WTC11 (cell line): ENCODE data around the gene LENG1. TPM values are rescaled to one million over a fixed set of nuclear protein-coding genes. Genes with fewer than 3 reads are reported as not detected.

ENCODE experiments used
- ATAC-seq: fragments of 200-7000 bp; cut with Tn5 transposase; 2 replicates; pipeline ENCODE4 v1.10.0; 2021; ENCODE audit warnings: mild to moderate bottlenecking, moderate library complexity
- CTCF ChIA-PET: fragments of 300-600 bp; sonication (Branson Sonifier 250); formaldehyde crosslinking; loops from one replicate; lab custom pipeline; 2021; ENCODE audit warnings: antibody characterized with exemption; lab: Charles Lee
- POLR2A ChIA-PET: fragments of 350-600 bp; sonication (Branson Sonifier 250); formaldehyde crosslinking; loops from one replicate; lab custom pipeline; 2021; ENCODE audit warnings: antibody characterized with exemption; lab: Charles Lee
- DNase-seq: peaks from one replicate; pipeline ENCODE4 v3.0.0; 2021; ENCODE audit warnings: low spot score
- H3K27ac Mint-ChIP-seq: 2 replicates; pipeline ENCODE4 v1.8.0; 2021; ENCODE audit warnings: mixed read lengths
- H3K27me3 Mint-ChIP-seq: 2 replicates; pipeline ENCODE4 v1.8.0; 2021; ENCODE audit warnings: low read depth, mild to moderate bottlenecking, moderate library complexity, mixed read lengths
- H3K36me3 Mint-ChIP-seq: 2 replicates; pipeline ENCODE4 v1.8.0; 2021; ENCODE audit warnings: mixed read lengths
- H3K4me1 Mint-ChIP-seq: 2 replicates; pipeline ENCODE4 v1.8.0; 2022; ENCODE audit warnings: mixed read lengths
- H3K4me3 Mint-ChIP-seq: 2 replicates; pipeline ENCODE4 v1.8.0; 2021; ENCODE audit warnings: mild to moderate bottlenecking, moderate library complexity, mixed read lengths
- H3K9me3 Mint-ChIP-seq: 2 replicates; pipeline ENCODE4 v1.8.0; 2021; ENCODE audit warnings: mixed read lengths
- ATF1 ChIP-seq: sonication (generic); formaldehyde crosslinking; IDR thresholded peaks from 2 replicates; pipeline ENCODE4 v1.8.1; 2023; ENCODE audit warnings: mild to moderate bottlenecking, moderate library complexity, missing genetic modification reagents
- CREB1 ChIP-seq: sonication (generic); formaldehyde crosslinking; IDR thresholded peaks from 2 replicates; pipeline ENCODE4 v1.8.0; 2023; ENCODE audit warnings: mild to moderate bottlenecking, missing genetic modification reagents
- HMGA2 ChIP-seq: fragments of 250-450 bp; sonication (Bioruptor Pico); IDR thresholded peaks from 2 replicates; pipeline ENCODE4 v1.4.0; 2021; ENCODE audit warnings: mild to moderate bottlenecking, moderate library complexity
- IRF2 ChIP-seq: sonication (generic); formaldehyde crosslinking; IDR thresholded peaks from 2 replicates; pipeline ENCODE4 v1.8.0; 2022; ENCODE audit warnings: low read depth, missing genetic modification reagents, borderline replicate concordance
- MXD4 ChIP-seq: fragments of 250-450 bp; sonication (Bioruptor Pico); IDR thresholded peaks from 2 replicates; pipeline ENCODE4 v1.8.0; 2021; ENCODE audit warnings: mild to moderate bottlenecking, moderate library complexity, borderline replicate concordance
- NFATC4 ChIP-seq: fragments of 250-450 bp; sonication (Bioruptor Pico); IDR thresholded peaks from 2 replicates; pipeline ENCODE4 v1.9.0; 2021; ENCODE audit warnings: mild to moderate bottlenecking
- PRRX2 ChIP-seq: fragments of 250-450 bp; sonication (Bioruptor Pico); IDR thresholded peaks from 2 replicates; pipeline ENCODE4 v1.8.0; 2021; ENCODE audit warnings: mild to moderate bottlenecking
- TCF7 ChIP-seq: sonication (generic); formaldehyde crosslinking; IDR thresholded peaks from 2 replicates; pipeline ENCODE4 v1.8.0; 2022; ENCODE audit warnings: mild to moderate bottlenecking, low read depth, missing genetic modification reagents, moderate library complexity
- ZBTB21 ChIP-seq: sonication (generic); formaldehyde crosslinking; IDR thresholded peaks from 2 replicates; pipeline ENCODE4 v1.8.1; 2023; ENCODE audit warnings: mild to moderate bottlenecking, missing genetic modification reagents, borderline replicate concordance
- ZNF121 ChIP-seq: sonication (generic); formaldehyde crosslinking; IDR thresholded peaks from 2 replicates; pipeline ENCODE4 v1.8.0; 2023; ENCODE audit warnings: missing genetic modification reagents
- ZNF138 ChIP-seq: sonication (generic); formaldehyde crosslinking; conservative IDR thresholded peaks from 2 replicates; pipeline ENCODE4 v1.8.1; 2022; ENCODE audit warnings: mild to moderate bottlenecking, moderate library complexity, missing genetic modification reagents
- ZNF219 ChIP-seq: sonication (generic); formaldehyde crosslinking; IDR thresholded peaks from 2 replicates; pipeline ENCODE4 v1.8.0; 2023; ENCODE audit warnings: missing genetic modification reagents, mild to moderate bottlenecking, borderline replicate concordance
- ZNF232 ChIP-seq: sonication (generic); formaldehyde crosslinking; IDR thresholded peaks from 2 replicates; pipeline ENCODE4 v1.8.0; 2022; ENCODE audit warnings: mild to moderate bottlenecking, missing genetic modification reagents
- ZNF396 ChIP-seq: fragments of 250-450 bp; sonication (Bioruptor Pico); IDR thresholded peaks from 2 replicates; pipeline ENCODE4 v1.8.0; 2021; ENCODE audit warnings: mild to moderate bottlenecking, moderate library complexity, borderline replicate concordance
- ZNF416 ChIP-seq: fragments of 250-450 bp; sonication (Bioruptor Pico); IDR thresholded peaks from 2 replicates; pipeline ENCODE4 v1.9.0; 2021; ENCODE audit warnings: mild to moderate bottlenecking, inconsistent platforms
- total RNA-seq: library from RNA; stranded (reverse); gene quantifications from 3 replicates; pipeline ENCODE4 v1.2.3, GENCODE V29; 2021
- TF ChIP-seq, protein P1 (sequence below): sonication (generic); formaldehyde crosslinking; IDR thresholded peaks from 2 replicates; pipeline ENCODE4 v1.8.1; 2022; ENCODE audit warnings: low read depth, missing genetic modification reagents, borderline replicate concordance
- TF ChIP-seq, protein P2 (sequence below): sonication (generic); formaldehyde crosslinking; IDR thresholded peaks from 2 replicates; pipeline ENCODE4 v1.8.1; 2023; ENCODE audit warnings: mild to moderate bottlenecking, missing genetic modification reagents
- TF ChIP-seq, protein P3 (sequence below): sonication (generic); formaldehyde crosslinking; IDR thresholded peaks from 2 replicates; pipeline ENCODE4 v1.8.1; 2022; ENCODE audit warnings: mild to moderate bottlenecking, moderate library complexity, missing genetic modification reagents
- TF ChIP-seq, protein P4 (sequence below): sonication (generic); formaldehyde crosslinking; IDR thresholded peaks from 2 replicates; pipeline ENCODE4 v1.8.1; 2022; ENCODE audit warnings: mild to moderate bottlenecking, missing genetic modification reagents, moderate library complexity, borderline replicate concordance
- TF ChIP-seq, protein P5 (sequence below): fragments of 250-450 bp; sonication (Bioruptor Pico); conservative IDR thresholded peaks from 2 replicates; pipeline ENCODE4 v1.9.0; 2021; ENCODE audit warnings: mild to moderate bottlenecking
- TF ChIP-seq, protein P6 (sequence below): fragments of 250-450 bp; sonication (Bioruptor Pico); IDR thresholded peaks from 2 replicates; pipeline ENCODE4 v1.9.0; 2021; ENCODE audit warnings: mild to moderate bottlenecking
- TF ChIP-seq, protein P7 (sequence below): sonication (generic); formaldehyde crosslinking; IDR thresholded peaks from 2 replicates; pipeline ENCODE4 v1.8.1; 2023; ENCODE audit warnings: mild to moderate bottlenecking, missing genetic modification reagents, borderline replicate concordance

LENG1 gene
- total RNA-seq, 1 experiment from 2014 or later = 4.9 TPM

DNA sequence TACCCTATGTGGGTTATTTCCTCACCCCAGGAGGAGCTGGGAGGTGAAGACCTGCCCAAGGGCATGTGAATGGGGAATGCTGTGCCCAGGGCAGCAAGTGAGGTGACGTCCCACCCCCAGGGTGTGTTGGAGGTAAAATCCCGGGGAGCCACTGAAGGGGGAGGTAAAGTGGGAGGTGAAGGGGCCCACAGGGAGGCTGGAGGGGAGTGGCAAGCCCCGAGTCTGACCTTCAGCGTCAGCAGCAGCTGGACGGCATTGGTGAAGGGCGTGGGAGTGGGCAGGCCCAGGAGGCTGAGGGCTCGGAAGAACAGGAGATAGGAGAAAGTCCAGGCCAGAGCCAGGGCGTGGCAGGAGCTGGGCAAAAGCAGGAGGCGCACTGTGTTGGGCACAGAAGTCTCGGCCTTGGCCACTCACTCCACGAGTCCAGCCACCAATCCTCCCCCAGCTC, 27.4 kb upstream of the LENG1 start:
- peaks cover 23% of the 10 kb centered on the region for H3K4me1 Mint-ChIP-seq
- POLR2A ChIA-PET = no interaction called here
- H3K27me3 Mint-ChIP-seq = peaks cover 3% of the 10 kb centered on the region; the same call in 1 of the 2 replicates
- DNase-seq = no peak
- CTCF ChIA-PET = interaction anchor here (1.1 kb wide), 1 partner anchor 28 kb away, joined by 3 read pairs; the partner anchor contains the start of gene LENG1
- H3K4me3 Mint-ChIP-seq = peak overlapping the region; percentile 85
- peaks cover 35% of the 10 kb centered on the region for H3K36me3 Mint-ChIP-seq
- no peak for TF ChIP-seq ZNF121 (CRISPR knock-in tag)
- TF ChIP-seq ZNF232 (CRISPR knock-in tag) = no peak
- TF ChIP-seq TCF7 (CRISPR knock-in tag) = no peak
- TF ChIP-seq, protein P1, sequence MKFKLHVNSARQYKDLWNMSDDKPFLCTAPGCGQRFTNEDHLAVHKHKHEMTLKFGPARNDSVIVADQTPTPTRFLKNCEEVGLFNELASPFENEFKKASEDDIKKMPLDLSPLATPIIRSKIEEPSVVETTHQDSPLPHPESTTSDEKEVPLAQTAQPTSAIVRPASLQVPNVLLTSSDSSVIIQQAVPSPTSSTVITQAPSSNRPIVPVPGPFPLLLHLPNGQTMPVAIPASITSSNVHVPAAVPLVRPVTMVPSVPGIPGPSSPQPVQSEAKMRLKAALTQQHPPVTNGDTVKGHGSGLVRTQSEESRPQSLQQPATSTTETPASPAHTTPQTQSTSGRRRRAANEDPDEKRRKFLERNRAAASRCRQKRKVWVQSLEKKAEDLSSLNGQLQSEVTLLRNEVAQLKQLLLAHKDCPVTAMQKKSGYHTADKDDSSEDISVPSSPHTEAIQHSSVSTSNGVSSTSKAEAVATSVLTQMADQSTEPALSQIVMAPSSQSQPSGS (CRISPR knock-in tag) = no peak
- TF ChIP-seq, protein P2, sequence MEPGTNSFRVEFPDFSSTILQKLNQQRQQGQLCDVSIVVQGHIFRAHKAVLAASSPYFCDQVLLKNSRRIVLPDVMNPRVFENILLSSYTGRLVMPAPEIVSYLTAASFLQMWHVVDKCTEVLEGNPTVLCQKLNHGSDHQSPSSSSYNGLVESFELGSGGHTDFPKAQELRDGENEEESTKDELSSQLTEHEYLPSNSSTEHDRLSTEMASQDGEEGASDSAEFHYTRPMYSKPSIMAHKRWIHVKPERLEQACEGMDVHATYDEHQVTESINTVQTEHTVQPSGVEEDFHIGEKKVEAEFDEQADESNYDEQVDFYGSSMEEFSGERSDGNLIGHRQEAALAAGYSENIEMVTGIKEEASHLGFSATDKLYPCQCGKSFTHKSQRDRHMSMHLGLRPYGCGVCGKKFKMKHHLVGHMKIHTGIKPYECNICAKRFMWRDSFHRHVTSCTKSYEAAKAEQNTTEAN = no peak
- no peak for TF ChIP-seq ATF1 (CRISPR knock-in tag)
- TF ChIP-seq HMGA2 (CRISPR knock-in tag) = no peak
- TF ChIP-seq CREB1 (CRISPR knock-in tag) = no peak
- TF ChIP-seq, protein P3, sequence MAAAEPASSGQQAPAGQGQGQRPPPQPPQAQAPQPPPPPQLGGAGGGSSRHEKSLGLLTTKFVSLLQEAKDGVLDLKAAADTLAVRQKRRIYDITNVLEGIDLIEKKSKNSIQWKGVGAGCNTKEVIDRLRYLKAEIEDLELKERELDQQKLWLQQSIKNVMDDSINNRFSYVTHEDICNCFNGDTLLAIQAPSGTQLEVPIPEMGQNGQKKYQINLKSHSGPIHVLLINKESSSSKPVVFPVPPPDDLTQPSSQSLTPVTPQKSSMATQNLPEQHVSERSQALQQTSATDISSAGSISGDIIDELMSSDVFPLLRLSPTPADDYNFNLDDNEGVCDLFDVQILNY (CRISPR knock-in tag) = no peak
- TF ChIP-seq MXD4 = no peak
- TF ChIP-seq IRF2 (CRISPR knock-in tag) = no peak
- TF ChIP-seq, protein P4, sequence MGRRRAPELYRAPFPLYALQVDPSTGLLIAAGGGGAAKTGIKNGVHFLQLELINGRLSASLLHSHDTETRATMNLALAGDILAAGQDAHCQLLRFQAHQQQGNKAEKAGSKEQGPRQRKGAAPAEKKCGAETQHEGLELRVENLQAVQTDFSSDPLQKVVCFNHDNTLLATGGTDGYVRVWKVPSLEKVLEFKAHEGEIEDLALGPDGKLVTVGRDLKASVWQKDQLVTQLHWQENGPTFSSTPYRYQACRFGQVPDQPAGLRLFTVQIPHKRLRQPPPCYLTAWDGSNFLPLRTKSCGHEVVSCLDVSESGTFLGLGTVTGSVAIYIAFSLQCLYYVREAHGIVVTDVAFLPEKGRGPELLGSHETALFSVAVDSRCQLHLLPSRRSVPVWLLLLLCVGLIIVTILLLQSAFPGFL = no peak
- TF ChIP-seq, all 79 proteins: peak for 0
- Mint-ChIP-seq H3K27ac (peak overlapping the region; percentile 63; the same call in 1 of the 2 replicates), H3K9me3 (no peaks in the 10 kb centered on the region)
- ATAC-seq = no peak

DNA sequence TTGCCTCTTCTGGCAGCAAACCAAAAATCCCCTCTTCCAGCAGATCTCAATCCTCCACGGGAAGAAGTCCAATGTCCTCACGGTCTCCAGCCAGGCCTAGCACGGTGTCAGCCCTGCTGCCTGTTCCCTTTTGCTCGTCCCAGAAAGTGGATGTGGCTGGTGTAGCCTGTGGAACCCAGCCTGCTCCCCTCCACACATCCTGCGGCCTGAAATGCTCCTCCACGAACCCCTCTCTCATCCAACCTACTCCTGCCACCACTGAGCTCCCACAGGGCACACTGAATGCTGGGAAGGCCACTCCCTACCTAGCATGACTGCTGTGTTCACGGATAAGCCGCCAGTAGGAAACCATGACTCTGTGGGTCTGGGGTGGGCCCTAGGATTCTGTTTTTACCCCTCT, 26.8 kb upstream of the LENG1 start:
- ChIA-PET CTCF (interaction anchor here (1.1 kb wide), 1 partner anchor 27 kb away, joined by 3 read pairs; the partner anchor contains the start of gene LENG1), POLR2A (no interaction called here)
- Mint-ChIP-seq H3K4me1 (peaks cover 18% of the 10 kb centered on the region), H3K27me3 (peaks cover 3% of the 10 kb centered on the region; the same call in 1 of the 2 replicates), H3K4me3 (no peak overlapping the region), H3K36me3 (peaks cover 32% of the 10 kb centered on the region), H3K27ac (peak overlapping the region; percentile 23; the same call in 1 of the 2 replicates), H3K9me3 (no peaks in the 10 kb centered on the region)
- DNase-seq = no peak
- no peak for ATAC-seq
- TF ChIP-seq ZNF416 (CRISPR knock-in tag) (no peak), ZNF138 (CRISPR knock-in tag) (no peak), MXD4 (no peak), HMGA2 (CRISPR knock-in tag) (no peak), ZNF396 (CRISPR knock-in tag) (no peak), ZNF219 (CRISPR knock-in tag) (no peak), PRRX2 (CRISPR knock-in tag) (no peak), NFATC4 (CRISPR knock-in tag) (no peak), ZBTB21 (CRISPR knock-in tag) (no peak), CREB1 (CRISPR knock-in tag) (no peak)
- TF ChIP-seq, protein P1 (CRISPR knock-in tag) = no peak
- TF ChIP-seq, protein P5, sequence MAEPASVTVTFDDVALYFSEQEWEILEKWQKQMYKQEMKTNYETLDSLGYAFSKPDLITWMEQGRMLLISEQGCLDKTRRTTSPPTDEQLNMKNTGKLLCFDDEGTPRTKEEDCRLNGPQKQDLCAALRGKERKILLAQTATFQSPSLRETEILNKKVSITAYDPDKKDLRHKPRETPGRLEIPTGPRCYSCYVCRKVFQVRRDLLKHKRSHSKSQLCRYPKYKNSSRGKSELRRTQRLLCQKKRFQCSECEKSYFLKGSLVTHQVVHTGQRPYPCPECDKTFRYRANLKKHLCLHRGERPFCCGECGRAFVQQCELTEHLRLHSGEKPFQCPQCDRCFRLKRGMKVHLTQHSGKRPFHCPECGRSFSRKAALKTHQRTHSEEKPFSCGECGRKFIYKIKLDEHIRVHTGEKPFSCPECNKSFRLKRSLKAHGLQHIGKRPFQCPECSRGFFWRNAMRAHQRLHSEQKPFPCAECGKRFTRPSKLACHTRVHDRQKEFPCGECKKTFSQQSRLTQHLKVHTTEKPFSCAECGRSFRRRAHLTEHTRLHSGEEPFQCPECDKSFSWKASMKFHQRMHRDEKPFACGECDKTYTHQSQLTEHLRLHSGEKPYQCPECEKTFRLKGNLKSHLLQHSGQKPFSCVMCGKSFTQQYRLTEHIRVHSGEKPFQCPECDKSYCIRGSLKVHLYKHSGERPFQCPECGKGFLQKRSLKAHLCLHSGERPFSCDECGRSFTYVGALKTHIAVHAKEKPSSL (CRISPR knock-in tag) = no peak
- TF ChIP-seq, protein P6, sequence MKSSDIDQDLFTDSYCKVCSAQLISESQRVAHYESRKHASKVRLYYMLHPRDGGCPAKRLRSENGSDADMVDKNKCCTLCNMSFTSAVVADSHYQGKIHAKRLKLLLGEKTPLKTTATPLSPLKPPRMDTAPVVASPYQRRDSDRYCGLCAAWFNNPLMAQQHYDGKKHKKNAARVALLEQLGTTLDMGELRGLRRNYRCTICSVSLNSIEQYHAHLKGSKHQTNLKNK (CRISPR knock-in tag) = no peak
- TF ChIP-seq, protein P7, sequence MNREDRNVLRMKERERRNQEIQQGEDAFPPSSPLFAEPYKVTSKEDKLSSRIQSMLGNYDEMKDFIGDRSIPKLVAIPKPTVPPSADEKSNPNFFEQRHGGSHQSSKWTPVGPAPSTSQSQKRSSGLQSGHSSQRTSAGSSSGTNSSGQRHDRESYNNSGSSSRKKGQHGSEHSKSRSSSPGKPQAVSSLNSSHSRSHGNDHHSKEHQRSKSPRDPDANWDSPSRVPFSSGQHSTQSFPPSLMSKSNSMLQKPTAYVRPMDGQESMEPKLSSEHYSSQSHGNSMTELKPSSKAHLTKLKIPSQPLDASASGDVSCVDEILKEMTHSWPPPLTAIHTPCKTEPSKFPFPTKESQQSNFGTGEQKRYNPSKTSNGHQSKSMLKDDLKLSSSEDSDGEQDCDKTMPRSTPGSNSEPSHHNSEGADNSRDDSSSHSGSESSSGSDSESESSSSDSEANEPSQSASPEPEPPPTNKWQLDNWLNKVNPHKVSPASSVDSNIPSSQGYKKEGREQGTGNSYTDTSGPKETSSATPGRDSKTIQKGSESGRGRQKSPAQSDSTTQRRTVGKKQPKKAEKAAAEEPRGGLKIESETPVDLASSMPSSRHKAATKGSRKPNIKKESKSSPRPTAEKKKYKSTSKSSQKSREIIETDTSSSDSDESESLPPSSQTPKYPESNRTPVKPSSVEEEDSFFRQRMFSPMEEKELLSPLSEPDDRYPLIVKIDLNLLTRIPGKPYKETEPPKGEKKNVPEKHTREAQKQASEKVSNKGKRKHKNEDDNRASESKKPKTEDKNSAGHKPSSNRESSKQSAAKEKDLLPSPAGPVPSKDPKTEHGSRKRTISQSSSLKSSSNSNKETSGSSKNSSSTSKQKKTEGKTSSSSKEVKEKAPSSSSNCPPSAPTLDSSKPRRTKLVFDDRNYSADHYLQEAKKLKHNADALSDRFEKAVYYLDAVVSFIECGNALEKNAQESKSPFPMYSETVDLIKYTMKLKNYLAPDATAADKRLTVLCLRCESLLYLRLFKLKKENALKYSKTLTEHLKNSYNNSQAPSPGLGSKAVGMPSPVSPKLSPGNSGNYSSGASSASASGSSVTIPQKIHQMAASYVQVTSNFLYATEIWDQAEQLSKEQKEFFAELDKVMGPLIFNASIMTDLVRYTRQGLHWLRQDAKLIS (CRISPR knock-in tag) = no peak
